Tibial artery (tissue), 4 donors: Measurements from ENCODE around the gene HIC2.
"Not testable (repeated sequence)": the region's sequence is repeated elsewhere in the genome, so short reads cannot be mapped to it uniquely, and the experiment has no call there.

Source experiments
- DNase-seq, 2 donors: peaks; one replicate each; pipeline ENCODE4 v3.0.0-alpha.2; 2019
- H3K27ac ChIP-seq, 2 donors: fragments of 200-600 bp; sonication (generic) in 1 of 2; 1 replicate in 1 of 2; 2 replicates in 1 of 2; pipeline ENCODE4 v1.5.1; 2018 to 2019; ENCODE audit warnings: mild to moderate bottlenecking in 1 of 2
- H3K27me3 ChIP-seq, 2 donors: fragments of 200-600 bp; sonication (generic) in 1 of 2; one replicate each; pipeline versions ENCODE4 v1.5.1 to v1.6.0; 2016 to 2019
- H3K36me3 ChIP-seq, 3 donors: fragments of 200-600 bp; sonication (generic) in 2 of 3; one replicate each; pipeline ENCODE4 v1.5.1; 2016 to 2019; ENCODE audit warnings: mild to moderate bottlenecking in 2 of 3
- H3K4me1 ChIP-seq, 4 donors: fragments of 200-600 bp; sonication (generic) in 2 of 4; 1 replicate in 3 of 4; 2 replicates in 1 of 4; pipeline ENCODE4 v1.5.1; 2016 to 2019
- H3K4me3 ChIP-seq, 2 donors: fragments of 200-600 bp; sonication (generic) in 1 of 2; 1 replicate in 1 of 2; 2 replicates in 1 of 2; pipeline ENCODE4 v1.5.1; 2018 to 2019; ENCODE audit warnings: mild to moderate bottlenecking in 2 of 2
- H3K9me3 ChIP-seq, 3 donors: fragments of 200-600 bp; sonication (generic) in 1 of 3; one replicate each; pipeline ENCODE4 v1.5.1; 2016 to 2019
- intact Hi-C: fragments of 100-400 bp; cut with DNase I; formaldehyde crosslinking; loops from one replicate; pipeline ENCODE4 v1.15.0; 2023; ENCODE audit warnings: low total_unique reads

HIC2 gene

GRCh38 chr22:21417227-21417746, at the start of gene HIC2:
HIC2 (plus strand) TSS chr22:21417371; CDS start chr22:21442832, 25,461 bp downstream.
- Histone ChIP-seq H3K4me3 (peak within 1 kb of the TSS; percentile 50 to 52), H3K27ac (peak within 1 kb of the TSS in 1 of 2 donors; percentile 55)
- H3K27me3 ChIP-seq, H3K4me1 ChIP-seq, intact Hi-C loops, H3K9me3 ChIP-seq, DNase-seq, H3K36me3 ChIP-seq: not testable (repeated sequence)

- H3K27ac ChIP-seq, H3K9me3 ChIP-seq, H3K27me3 ChIP-seq, H3K4me3 ChIP-seq, H3K36me3 ChIP-seq, intact Hi-C loops, H3K4me1 ChIP-seq, DNase-seq: not testable (repeated sequence)
These were observed 48.4 kb upstream of the HIC2 start for GRCh38 chr22:21368603-21369310.

GRCh38 chr22:21375880-21376279, 41.3 kb upstream of the HIC2 start:
- DNase-seq, H3K4me3 ChIP-seq, intact Hi-C loops, H3K9me3 ChIP-seq, H3K27me3 ChIP-seq, H3K36me3 ChIP-seq, H3K4me1 ChIP-seq, H3K27ac ChIP-seq: not testable (repeated sequence)

- H3K36me3 ChIP-seq, intact Hi-C loops, H3K4me1 ChIP-seq, H3K4me3 ChIP-seq, DNase-seq, H3K9me3 ChIP-seq, H3K27ac ChIP-seq, H3K27me3 ChIP-seq: not testable (repeated sequence)
These were observed 33.3 kb upstream of the HIC2 start, which contains the start of gene RIMBP3B for GRCh38 chr22:21383701-21384467. RIMBP3B (plus strand) TSS chr22:21383751; CDS start chr22:21383859, 108 bp downstream.

GRCh38 chr22:21384468-21385357, 32.5 kb upstream of the HIC2 start:
- H3K36me3 ChIP-seq, H3K27me3 ChIP-seq, intact Hi-C loops, H3K9me3 ChIP-seq, H3K4me3 ChIP-seq, H3K27ac ChIP-seq, DNase-seq, H3K4me1 ChIP-seq: not testable (repeated sequence)

- H3K9me3 ChIP-seq, intact Hi-C loops, DNase-seq: not testable (repeated sequence)
These were observed 27.7 kb upstream of the HIC2 start for GRCh38 chr22:21389480-21389879.

GRCh38 chr22:21390013-21390412, 27.2 kb upstream of the HIC2 start:
- intact Hi-C loops, H3K27me3 ChIP-seq, H3K36me3 ChIP-seq, H3K27ac ChIP-seq, H3K4me3 ChIP-seq, H3K9me3 ChIP-seq, H3K4me1 ChIP-seq, DNase-seq: not testable (repeated sequence)

More at GRCh38 chr22:21389480-21389879, 27.7 kb upstream of the HIC2 start:
- not testable (repeated sequence) for H3K4me1 ChIP-seq, H3K36me3 ChIP-seq, H3K4me3 ChIP-seq, H3K27me3 ChIP-seq, H3K27ac ChIP-seq

GRCh38 chr22:21394613-21395012, 22.6 kb upstream of the HIC2 start:
- H3K36me3 ChIP-seq, H3K4me3 ChIP-seq, H3K9me3 ChIP-seq, H3K4me1 ChIP-seq, DNase-seq, intact Hi-C loops, H3K27ac ChIP-seq, H3K27me3 ChIP-seq: not testable (repeated sequence)

- DNase-seq, H3K9me3 ChIP-seq, H3K4me3 ChIP-seq, H3K27ac ChIP-seq, intact Hi-C loops, H3K36me3 ChIP-seq, H3K27me3 ChIP-seq, H3K4me1 ChIP-seq: not testable (repeated sequence)
These were observed 15.8 kb upstream of the HIC2 start for GRCh38 chr22:21401197-21401969.

GRCh38 chr22:21402763-21403314, 14.3 kb upstream of the HIC2 start:
- H3K9me3 ChIP-seq, DNase-seq, H3K27ac ChIP-seq, H3K27me3 ChIP-seq, intact Hi-C loops, H3K4me1 ChIP-seq, H3K36me3 ChIP-seq, H3K4me3 ChIP-seq: not testable (repeated sequence)

- H3K9me3 ChIP-seq, H3K27me3 ChIP-seq, DNase-seq, H3K36me3 ChIP-seq, H3K4me1 ChIP-seq, H3K4me3 ChIP-seq, H3K27ac ChIP-seq, intact Hi-C loops: not testable (repeated sequence)
These were observed 10.0 kb upstream of the HIC2 start for GRCh38 chr22:21407139-21407538.

- H3K4me1 ChIP-seq, H3K27ac ChIP-seq, H3K36me3 ChIP-seq, DNase-seq, H3K9me3 ChIP-seq, H3K27me3 ChIP-seq, intact Hi-C loops, H3K4me3 ChIP-seq: not testable (repeated sequence)
These were observed 9.4 kb upstream of the HIC2 start for GRCh38 chr22:21407792-21408191.

GRCh38 chr22:21416375-21416774, 796 bp upstream of the HIC2 start:
- DNase-seq, H3K27me3 ChIP-seq, H3K27ac ChIP-seq: not testable (repeated sequence)

More at GRCh38 chr22:21416375-21416774, 796 bp upstream of the HIC2 start:
- H3K4me3 ChIP-seq, intact Hi-C loops, H3K4me1 ChIP-seq, H3K9me3 ChIP-seq, H3K36me3 ChIP-seq: not testable (repeated sequence)
